Activated CD4-positive, CD25-positive, alpha-beta regulatory T cell (primary cell): Measurements from ENCODE around the gene SNAP23.
A peak's percentile ranks its signal among the peaks of the same experiment; 100 is the strongest.
"Not testable (repeated sequence)": the region's sequence is repeated elsewhere in the genome, so short reads cannot be mapped to it uniquely, and the experiment has no call there.

Experiments used
- DNase-seq, 4 experiments: peaks; one replicate each; lab custom pipeline; 2025; lab: John Stamatoyannopoulos, UW

Gene SNAP23

DNA sequence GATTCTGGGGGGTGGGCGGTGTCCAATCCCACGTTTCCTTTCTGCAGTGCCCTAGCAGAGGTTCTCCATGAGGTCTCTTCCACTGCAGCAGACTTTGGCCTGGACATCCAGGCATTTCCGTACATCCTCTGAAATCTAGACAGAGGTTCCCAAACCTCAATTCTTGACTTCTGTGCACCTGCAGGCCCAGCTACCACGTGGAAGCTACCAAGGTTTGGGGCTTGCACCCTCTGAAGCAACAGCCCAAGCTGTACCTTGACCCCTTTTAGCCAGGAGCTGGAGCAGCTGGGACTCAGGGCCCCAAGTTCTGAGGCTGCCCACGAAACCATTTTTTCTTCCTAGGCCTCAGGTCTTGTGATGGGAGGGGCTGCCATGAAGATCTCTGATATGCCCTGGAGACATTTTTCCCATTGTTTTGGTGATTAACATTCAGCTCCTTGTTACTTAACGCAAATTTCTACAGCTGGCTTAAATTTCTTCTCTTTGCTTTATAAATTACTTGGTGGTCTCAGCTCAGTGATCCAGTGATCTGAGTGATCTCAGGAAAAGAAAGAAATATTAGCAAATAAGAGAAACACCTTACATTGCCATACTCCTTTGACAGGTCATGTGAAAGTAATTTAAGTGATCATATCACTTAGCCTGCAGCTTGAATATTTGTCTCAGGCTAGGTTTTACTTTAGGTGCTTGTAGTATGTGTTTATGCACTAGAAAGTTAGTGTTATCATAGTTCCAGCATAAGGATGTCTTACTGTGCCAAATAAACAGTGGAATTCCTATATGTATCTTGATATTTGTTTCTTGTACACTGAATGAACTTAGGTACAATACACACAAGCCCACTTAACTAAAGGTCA, 3.0 kb downstream of the SNAP23 start:
- DNase-seq: no peak

- no peak for DNase-seq
These were observed 4.6 kb downstream of the SNAP23 start for GRCh38 chr15:42499858-42500609.

DNA sequence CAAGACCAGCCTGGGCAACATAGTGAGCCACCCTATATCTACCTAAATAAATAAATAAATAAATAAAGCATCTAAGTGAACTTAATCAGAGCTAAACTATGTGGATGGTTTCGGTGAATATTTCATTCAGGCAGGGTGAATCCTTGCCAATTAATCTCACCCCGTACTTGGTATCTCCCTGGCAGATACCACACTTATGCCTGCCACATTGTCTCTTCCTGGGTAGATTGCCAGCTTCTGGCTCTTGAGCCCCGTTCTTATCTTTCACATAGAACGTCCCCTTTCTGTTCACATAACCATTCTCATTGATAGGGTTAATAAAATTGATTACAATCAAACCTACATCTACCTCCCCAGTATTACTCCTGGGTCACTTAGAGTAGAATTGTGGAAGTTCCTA, 7.0 kb downstream of the SNAP23 start:
- no peak for DNase-seq

GRCh38 chr15:42503825-42504224, 8.4 kb downstream of the SNAP23 start:
- no peak for DNase-seq

DNA sequence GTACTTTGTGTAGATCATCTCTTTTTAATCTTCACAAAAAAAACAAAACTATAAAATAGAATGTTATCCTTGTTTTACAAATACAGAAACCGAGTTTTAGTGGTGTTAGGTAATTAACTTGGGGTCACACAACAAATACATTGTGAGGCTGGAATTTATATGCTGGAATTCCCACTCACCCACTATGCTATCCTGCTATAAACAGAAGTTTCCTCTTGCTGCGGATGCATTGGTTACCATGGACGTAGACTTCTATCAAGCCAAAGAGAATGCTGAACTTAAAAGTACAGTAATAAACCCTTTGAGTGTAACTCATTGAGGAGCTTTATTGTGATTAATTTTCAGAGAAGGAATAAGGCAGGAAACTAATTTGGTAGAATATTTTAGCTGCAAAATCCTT, 9.2 kb downstream of the SNAP23 start:
- DNase-seq: no peak

DNA sequence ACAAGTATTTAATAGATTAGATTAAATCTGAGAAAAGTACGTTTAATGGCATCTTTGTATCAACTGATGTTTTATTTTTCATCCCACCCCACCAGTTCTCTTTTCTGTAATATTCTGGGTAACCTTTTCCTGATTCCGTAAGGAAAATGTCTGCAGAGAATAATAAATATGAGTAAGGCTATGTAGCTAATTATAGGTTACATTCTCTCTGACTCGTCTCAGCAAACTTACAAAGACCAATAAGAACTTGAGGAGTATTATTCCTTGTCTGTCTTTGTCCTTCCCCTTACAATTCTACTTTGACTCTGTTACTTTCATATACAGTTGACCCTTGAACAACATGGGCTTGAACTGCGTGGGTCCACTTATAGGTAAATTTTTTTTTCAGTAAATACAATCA, 12.1 kb downstream of the SNAP23 start:
- no peak for DNase-seq

GRCh38 chr15:42508263-42508690, 12.8 kb downstream of the SNAP23 start:
- no peak for DNase-seq

DNA sequence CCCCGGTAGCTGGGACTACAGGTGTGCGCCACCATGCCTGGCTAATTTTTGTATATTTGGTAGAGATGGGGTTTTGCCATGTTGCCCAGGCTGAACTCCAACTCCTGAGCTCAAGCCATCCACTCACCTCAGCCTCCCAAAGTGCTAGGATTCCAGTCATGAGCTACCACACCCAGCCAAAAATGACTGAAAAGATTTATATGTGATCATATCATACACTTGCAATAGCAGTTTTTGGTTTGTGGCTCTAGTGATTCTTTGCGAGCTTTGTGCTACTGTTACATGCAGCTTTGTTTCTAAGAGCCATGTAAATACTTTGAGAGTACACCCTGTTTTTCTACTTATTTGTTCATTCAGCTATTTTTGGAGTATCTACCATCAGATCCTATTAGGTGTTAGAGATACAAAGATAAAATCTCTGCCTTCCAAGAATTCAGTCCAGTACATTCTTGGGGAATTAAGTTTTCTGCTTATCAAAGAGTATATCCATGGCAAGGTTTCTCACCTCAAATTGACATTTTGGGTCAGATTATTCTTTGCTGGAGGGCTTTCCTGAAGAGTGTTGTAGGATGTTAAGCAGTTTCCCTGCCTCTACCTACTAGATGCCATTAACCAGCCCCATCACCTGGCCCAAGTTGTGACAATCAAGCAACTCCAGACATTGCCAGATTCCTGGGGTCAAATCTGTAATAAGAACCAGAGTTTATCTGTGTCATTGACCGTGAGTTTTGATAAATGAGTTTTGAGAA, 15.0 kb downstream of the SNAP23 start:
- no peak for DNase-seq

GRCh38 chr15:42511007-42511391, 15.6 kb downstream of the SNAP23 start:
- no peak for DNase-seq

- no peak for DNase-seq
These were observed 27.9 kb downstream of the SNAP23 start for GRCh38 chr15:42523331-42523730.

GRCh38 chr15:42528970-42529369, 33.5 kb downstream of the SNAP23 start:
- no peak for DNase-seq

DNA sequence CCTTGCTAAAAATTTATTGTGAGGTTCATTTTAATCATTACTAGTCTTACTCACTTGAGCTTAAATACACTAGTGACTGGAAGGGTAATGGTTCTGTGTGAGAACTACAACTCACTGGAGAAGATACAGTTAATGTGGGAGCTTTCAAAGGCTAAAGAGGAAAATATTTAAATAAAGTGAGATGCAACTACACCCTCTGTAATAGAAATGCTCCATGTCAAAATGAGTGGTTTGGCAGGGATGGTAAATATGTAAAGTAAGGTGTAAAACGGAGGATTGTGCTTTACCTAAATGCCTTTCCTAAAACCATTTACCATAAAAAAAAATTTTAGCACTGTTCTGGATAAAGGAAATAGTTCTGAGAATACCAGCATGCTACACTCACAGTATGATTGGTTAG, 37.8 kb downstream of the SNAP23 start:
- DNase-seq: no peak

- DNase-seq: no peak
These were observed 49.6 kb downstream of the SNAP23 start for GRCh38 chr15:42544853-42545629.

DNA sequence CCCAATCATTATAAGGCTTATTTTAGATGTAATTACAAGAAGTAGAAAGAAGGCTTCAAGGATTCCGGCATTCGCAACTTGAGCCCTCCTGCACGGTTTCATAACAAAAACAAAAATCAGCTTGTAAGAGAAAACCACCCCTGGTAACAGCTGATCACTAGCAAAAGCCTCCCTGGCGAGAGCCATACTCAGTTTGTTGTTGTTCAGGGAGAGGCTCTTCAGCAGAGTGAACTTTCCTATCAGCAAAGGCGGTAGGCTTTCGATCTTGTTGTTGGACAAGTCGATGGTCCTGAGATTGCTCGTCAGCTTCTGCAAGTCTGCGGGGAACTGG, 52.4 kb downstream of the SNAP23 start:
- no peak for DNase-seq

- DNase-seq: peak; percentile 70 to 76 (median 74)
These were observed 53.0 kb downstream of the SNAP23 start, which contains the start of the genes HAUS2 and LRRC57 for GRCh38 chr15:42548249-42549031. TSS of gene HAUS2 (plus strand) at chr15:42548838. CDS start at chr15:42548873, 35 bp downstream. TSS of gene LRRC57 (minus strand) at chr15:42548793. CDS start at chr15:42548434, 359 bp downstream.

- no peak for DNase-seq
These were observed 53.6 kb downstream of the SNAP23 start for GRCh38 chr15:42549032-42549491.

- no peak for DNase-seq
These were observed 54.4 kb downstream of the SNAP23 start for GRCh38 chr15:42549741-42550392.

GRCh38 chr15:42553554-42553953, 58.1 kb downstream of the SNAP23 start:
- no peak for DNase-seq

DNA sequence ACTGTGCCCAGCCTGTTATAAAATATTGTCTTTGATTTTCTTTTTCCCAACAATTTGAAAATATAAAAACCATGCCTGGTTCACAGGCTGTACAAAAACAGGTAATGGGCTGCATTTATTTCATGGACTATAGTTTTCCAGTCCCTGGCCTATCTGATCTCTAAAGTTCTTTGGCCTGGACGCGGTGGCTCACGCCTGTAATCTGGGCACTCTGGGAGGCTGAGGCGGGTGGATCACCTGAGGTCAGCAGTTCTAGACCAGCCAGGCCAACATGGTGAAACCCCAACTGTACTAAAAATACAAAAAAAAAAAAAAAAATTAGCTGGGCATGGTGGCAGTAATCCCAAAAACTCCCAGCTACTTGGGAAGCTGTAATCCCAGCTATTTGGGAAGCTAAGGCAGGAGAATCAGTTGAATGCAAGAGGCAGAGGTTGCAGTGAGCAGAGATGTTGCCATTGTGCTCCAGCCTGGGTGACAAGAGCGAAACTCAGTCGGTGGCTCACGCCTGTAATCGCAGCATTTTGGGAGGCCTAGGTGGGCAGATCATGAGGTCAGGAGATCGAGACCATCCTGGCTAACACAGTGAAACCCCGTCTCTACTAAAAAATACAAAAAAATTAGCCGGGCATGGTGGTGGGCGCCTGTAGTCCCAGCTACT, 61.2 kb downstream of the SNAP23 start:
- not testable (repeated sequence) for DNase-seq

- no peak for DNase-seq
These were observed 63.3 kb downstream of the SNAP23 start for GRCh38 chr15:42558739-42559138.
